ENCODE results near the gene TNNC2.
"Not testable (repeated sequence)": the region's sequence is repeated elsewhere in the genome, so short reads cannot be mapped to it uniquely, and the experiment has no call there.

TNNC2 gene

DNA sequence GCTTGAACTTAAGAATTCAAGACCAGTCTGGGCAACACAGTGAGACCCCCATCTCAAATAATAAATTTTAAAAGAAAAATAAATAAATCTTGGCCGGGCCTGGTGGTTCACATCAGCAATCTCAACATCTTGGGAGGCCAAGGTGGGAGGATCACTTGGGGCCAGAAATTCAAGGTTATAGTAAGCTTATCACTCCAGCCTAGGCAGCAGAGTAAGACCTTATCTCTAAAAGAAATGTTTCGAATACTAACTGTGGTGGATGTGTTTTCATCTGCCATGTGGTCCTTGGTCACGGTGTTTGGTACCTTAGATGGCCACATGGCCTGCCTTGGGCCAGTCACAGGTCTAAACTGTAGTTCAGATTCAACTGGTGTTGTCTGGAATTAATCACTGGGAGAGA, 8.9 kb downstream of the TNNC2 start:
- DNase-seq: no peak

DNA sequence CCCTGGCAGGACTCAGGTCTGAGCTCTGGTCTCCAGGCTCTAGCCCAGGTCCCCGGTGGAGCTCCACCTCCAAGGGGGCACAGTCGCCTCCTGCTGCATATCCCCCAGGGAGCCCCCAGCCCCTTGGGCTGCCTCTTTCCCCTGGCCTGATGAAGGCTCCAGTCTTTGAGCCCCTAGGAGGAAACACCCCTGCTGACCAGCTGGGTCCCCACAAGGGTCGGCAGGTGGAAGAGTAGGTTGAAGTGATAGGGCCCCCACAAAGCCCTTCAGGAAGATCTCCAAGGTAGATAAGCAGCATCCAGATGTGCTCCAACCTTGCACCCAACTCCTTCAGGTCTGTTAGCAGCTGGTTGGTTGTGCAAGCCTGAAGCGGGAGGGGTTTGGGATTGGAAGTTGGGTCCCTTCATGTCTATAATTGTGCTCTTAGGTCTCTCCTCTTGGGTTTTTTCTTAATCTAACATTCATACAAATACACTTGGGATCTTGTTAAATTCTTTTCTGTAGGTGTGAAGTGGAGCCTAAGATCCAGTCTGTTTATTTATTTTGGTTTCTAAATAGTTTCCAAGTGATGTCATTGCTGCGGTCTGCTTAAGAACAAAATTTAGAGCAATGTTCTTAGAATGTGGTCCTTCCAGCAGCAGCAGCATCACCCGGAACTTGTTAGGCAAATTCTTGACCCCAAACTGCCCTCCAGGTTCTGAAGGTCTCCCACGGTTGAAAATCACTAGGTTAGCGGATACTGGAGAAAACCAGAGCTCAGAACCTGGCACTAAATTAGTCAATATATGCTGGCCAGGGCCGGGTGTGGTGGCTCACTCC, 9.5 kb downstream of the TNNC2 start:
- DNase-seq: no peak

DNA sequence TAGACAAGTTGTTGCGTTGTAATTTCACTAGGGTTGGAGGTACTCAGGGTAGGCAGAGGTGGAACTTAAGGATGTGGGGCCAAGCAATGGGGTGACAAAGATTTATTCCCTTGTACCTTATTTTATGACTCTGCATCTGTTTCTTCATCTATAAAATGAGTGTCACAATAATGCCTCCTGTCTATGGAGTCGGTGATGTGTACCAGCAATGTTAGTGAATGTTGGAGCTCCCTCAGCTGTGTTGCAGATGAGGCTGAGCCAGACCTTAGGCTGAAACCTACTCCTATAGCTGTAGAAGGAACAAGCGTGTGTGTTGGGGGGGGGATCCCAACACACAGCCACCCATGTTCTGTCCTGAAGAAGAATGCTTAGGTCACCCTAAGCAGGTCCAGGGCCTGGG, 10.2 kb downstream of the TNNC2 start:
- no peak for DNase-seq

DNA sequence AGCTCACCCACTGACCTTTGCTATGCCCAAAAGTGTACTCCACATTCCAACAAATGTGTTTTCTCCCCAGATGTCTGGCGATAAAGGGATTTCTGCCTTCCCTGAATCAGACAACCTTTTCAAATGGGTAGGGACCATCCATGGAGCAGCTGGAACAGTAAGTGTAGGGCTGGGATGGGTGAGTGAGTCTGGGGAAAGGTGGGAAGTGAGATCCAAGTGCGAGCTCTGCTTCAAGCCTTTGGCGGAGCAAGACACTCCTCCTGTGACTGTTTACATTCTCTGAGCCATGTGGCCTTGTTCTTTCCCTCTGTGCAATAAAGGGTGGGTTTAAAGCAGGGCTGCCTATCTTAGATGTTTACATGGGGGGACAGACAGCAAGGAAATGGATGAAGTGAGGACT, 12.8 kb downstream of the TNNC2 start:
- DNase-seq: no peak

DNA sequence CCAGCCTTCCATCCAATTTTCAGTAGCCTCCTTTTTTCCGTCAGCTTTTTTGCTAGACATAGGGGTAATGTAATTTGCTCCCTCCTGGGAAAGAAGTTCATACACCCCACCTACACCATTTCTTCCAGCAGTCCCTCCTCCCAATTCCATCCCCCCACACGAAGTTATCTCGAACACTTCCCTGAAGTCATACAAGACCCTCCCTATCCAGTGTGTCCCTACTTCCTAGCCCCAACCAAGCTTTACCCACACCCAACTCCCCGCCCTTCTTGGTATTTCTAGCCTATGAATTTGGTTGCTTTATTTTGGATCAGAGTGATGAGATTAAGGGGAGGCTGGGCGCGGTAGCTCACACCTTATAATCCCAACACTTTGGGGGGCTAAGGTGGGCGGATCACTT, 13.6 kb downstream of the TNNC2 start:
- no peak for DNase-seq

DNA sequence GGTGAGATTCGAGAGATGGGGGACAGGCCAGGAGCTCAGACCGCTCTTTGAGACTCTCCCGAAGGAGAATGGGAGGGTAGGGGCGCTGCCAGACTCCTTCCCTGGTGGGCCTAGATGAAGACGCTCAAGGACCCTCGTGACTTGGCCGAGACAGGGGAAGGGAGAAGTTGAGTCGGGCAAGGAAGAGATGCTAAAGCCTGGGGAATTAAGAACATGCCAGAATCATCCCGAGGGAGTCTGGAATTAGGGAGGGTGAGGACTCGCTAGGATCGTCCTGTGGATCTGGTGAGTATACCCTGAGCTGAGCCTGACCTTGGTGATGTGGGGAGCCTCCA, 14.1 kb downstream of the TNNC2 start:
- no peak for DNase-seq

DNA sequence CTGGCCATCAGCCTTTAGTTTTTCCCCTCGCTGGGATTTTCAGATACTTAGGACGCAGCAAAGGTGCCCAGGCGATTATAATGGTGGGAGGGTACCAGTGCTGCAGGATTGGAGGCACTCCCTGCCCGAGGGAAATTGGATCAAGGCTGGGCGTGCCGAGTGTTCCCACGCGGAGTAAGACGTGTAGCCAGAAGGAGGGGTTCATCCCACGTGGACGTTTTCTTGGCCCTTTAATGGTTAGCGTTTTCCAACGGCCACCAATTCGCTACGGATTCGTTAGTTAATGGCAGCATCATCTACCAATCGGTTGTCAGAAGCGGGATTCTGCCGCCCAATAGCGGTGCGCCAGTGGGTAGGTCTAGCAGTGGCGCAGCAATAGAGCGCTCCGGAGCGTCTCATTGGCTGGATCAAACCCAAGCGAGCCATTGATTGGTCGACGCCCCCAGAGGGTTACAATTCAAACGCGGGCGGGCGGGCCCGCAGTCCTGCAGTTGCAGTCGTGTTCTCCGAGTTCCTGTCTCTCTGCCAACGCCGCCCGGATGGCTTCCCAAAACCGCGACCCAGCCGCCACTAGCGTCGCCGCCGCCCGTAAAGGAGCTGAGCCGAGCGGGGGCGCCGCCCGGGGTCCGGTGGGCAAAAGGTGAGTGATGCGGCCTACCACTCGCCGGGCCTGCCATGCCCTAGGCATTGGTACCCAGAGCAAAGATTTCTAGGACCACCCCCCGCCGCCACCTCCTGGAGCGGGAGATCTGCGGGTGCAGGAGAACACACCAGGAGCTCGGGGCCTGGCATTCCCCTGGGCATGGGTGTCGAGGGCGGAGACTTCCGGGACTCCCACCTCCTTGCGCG, 14.7 kb downstream of the TNNC2 start, which contains the start of gene UBE2C:
TSS of gene UBE2C (plus strand) at position 488 of the 849 bp plus-strand sequence. CDS start at position 540, 52 bp downstream.
- peak; percentile 97 for DNase-seq

DNA sequence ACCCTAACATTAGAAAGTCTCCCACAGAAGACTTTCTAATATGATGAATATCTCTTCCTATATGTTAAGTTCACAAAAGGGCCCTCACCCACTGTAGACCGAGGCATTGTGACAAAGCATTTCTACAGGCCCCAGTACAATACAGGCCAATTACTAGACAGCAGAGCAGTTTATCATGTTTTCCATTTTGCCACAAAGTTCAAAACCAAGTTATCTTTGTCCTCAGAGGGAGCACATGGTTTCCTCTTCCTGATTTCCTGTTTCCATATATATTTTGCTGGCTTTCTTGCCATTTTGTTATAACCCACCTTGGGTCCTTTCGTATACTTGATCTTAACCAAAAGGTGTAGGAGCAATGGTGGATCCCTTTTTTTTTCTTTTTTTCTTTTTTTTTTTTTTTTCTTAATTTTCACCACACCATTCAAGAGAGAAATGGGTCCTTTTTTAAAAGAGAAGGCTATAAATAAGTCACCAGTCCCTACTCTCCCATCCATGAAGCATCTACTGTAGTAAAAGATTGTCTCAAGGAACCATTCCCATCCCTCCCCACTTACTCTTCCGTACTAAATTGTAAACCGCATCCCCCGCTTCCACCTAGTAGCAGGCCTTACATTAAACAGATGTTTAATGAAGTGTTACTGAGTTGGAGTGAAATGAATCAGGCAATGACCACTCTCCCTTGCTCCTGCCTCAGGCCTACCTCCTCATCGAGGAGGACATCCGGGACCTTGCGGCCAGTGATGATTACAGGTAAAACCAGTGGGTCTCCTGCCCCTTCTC, 16.7 kb downstream of the TNNC2 start:
- DNase-seq: no peak

DNA sequence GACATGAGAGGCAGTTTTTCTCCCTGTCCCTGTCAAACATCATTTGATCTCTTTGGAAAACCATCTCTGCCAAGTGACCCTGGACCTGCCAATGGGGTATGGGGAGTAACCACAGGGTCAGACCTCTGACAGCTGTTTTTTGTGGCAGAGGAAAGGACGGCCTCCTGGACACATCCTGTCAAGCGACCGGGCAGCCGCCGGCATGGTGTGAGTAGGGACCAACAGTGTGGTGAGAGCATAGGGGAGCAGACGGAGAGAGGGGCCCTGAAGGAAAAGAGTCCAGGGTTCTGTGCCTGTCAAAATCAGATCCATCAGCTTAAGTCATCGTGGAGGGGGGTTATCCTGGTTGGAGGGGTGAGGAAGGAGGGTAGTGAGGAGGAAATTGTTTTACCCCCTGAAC, 25.3 kb downstream of the TNNC2 start:
- no peak for DNase-seq

DNA sequence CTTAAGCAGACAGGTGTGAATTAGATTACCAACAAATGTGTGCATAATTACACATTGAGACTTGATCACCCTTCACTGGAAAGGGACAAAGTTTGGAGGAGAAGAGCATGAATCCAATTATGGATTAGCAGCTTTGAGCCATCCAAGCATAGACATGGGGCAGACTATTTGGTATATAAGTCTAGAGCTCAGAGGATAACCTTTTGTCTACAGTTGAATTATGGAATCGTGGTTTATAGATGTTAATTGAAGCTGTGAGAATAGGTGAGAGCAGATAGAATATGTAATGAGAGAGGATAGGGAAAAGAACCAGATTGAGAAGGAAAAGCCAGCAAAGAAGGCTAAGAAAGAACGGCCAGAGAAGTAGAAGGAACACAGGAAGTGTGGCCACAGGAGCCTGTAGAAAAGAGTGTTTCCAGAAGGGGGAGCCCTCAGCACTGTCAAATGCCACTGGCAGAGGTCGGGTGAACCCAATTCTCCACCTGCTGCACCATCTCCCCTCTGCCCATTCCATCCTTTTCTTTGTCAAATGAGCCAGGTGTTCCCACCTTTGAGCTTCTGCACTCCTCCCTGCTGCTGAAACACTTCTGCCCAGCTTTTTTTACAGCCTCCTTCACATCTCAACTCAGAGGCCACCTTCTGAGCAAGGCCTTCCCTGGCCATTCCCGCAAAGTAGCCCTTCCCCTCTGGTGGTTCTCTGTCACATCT, 28.0 kb downstream of the TNNC2 start:
- peak; percentile 57 for DNase-seq

DNA sequence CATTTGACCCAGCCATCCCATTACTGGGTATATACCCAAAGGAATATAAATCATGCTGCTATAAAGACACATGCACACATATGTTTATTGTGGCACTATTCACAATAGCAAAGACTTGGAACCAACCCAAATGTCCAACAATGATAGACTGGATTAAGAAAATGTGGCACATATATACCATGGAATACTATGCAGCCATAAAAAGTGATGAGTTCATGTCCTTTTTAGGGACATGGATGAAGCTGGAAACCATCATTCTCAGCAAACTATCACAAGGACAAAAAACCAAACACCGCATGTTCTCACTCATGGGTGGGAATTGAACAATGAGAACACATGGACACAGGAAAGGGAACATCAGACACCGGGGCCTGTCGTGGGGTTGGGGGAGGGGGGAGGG, 29.2 kb downstream of the TNNC2 start:
- DNase-seq: not testable (repeated sequence)

DNA sequence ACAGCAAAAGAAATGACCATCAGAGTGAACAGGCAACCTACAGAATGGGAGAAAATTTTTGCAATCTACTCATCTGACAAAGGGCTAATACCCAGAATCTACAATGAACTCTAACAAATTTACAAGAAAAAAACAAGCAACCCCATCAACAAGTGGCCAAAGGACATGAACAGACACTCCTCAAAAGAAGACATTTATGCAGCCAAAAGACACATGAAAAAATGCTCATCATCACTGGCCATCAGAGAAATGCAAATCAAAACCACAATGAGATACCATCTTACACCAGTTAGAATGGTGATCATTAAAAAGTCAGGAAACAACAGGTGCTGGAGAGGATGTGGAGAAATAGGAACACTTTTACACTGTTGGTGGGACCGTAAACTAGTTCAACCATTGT, 29.6 kb downstream of the TNNC2 start:
- not testable (repeated sequence) for DNase-seq

DNA sequence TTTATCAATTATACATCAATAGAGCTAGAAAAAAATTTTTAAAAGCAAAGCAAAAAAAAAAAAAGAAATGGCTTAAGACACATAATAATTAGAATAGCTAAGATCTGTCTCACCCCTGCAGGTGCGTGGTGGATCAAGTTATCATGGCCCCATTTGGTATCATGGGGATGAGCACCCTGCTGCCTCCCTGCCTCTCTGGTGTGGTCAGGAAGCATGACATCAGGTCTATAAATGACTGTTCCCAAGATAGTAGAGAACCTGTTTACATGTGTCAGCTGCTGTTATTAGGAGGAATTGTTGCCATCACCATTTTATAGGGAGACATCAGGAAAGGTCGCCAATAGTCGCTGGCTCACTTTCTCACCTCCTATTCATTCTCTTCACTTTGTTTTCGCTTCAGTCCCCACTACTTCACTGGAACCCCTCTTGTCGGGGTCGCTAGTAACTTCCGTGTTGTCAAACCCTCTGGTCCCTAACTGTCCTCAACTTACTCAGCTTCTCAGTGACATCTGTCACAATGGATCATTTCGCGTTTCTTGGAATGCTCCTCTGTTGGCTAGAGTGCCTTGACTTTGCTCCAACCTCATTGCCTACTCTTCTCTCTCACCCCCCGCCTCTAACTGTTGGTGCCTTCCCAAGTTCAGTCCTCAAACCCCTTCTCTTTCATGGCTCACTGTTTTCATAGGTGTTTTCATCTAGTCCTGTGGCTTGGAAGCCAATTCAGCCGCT, 30.6 kb downstream of the TNNC2 start:
- no peak for DNase-seq

DNA sequence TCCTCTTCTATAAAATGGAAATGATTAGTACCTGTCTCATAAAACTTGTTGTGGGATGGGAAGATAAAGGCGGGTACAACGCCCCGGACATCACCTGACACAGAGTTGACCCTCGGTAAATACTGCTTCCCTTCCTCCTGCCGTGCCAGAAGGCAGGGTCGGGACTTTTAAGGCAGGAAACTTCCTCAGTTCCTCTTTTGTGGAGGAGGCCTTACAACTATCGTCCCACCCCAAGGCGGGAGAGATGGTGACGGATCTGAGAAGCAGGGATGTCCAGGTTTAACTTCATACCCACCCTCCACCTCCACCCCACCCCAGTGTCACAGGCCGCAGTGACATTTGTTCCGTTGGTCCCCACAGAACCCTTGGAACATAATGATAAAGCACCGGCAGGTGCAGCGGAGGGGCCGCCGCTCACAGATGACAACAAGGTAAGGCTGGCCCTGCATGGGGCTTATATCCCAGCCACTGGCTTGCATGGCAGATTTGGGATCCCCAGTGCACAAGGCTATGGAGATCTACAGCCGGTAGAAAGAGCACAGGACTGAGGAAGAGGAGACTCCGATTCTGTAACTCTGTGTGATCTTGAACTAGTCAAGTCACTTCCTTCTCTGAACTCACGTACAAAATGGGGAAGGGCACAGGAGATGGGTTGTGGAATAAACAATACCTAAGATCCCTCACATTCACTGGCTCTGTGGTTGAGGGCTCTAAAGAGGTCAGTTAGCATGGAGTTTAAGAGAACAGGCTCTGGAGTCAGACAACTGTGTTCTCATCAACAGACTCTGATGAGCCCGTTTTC, 34.6 kb downstream of the TNNC2 start:
- no peak for DNase-seq

DNA sequence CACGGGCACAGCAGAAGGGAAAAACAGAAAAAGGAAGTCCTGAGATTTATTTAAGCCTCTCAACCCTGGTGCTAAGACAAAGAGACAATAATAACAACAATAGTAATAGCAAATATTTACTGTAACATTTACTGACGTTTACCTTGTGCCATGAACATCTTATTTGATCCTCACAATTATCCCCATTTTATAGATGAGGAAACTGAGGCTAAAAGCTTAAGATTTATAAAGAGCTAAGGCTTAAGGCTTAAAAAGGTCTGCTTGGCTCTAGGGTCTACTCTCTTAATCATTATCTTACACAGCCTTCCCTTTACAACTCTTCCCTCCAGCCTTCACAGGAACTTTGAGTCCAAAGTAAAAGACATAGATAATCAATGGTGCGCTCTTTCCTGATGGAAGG, 38.8 kb downstream of the TNNC2 start:
- DNase-seq: no peak

DNA sequence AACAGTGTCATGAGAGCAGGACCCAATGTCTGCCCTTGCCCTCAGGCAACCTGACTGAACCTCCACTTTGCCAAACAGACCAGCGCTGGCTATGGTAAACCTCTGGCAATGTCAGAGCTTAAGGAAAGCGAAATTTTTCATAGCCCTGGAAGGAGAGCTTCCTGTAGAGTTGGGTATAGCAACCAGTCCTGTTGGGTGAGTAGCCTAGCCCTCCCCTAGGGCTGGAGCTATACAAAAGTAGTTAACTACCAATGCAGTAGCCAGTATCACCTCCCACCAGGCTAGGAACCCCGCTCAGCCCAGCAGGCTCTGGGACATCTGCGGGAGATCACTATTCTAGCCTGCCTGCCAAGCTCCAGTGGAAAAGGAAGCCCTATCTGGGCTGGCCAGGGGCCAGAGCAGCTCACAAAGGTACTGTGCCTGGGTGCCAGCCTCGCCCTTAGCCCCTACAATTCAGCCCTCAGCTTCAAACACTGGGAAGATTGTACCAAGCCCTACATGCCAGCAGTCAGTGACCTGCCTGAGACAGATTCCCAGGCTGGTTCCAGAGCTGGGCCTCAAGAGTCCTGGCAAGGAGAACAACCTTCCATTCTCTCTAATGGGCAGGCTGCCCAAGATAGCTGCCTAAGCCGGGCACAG, 43.3 kb downstream of the TNNC2 start:
- no peak for DNase-seq

DNA sequence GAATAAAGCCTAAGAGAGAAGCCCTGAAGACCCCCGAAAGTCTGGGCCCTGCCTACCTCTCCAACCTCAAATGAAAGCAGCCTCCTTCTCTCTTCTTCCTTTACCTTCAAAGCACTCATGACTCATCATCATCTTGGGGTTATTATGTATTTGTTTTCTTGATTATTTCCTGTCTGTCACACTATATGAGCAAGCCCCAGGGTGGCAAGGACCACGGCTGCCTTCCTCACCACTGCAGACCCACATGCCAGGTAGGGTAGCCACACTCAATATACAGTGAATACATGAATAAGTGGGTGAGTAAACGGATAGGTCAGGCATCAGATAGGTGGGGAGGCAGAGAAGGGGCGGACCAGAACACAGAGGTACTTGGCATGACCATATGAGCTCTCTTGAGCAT, 44.2 kb downstream of the TNNC2 start:
- no peak for DNase-seq

DNA sequence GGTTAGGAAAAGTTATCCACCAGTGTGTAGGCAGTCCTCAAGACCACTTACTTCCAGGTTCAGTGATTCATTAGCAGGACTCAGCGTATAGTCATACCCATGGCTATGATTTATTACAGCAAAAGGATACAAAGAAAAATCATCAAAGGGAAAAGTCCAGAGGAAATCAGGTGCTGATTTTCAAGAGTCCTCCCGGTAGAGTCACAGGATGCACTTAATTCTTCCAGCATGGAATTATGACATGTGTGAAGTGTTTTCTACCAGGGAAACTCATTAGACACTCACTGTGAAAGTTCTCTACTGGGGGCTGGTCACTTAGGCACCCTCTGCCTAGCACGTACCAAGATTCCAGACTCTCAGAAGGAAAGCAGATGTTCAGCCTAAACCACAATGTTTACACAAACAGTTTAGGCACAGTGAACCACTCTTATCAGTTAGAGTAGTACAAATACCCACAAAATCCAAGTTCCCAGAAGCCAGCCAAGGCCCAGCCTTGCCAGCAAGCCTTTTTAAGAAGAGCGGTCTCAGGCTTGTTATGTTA, 45.7 kb downstream of the TNNC2 start:
- no peak for DNase-seq

DNA sequence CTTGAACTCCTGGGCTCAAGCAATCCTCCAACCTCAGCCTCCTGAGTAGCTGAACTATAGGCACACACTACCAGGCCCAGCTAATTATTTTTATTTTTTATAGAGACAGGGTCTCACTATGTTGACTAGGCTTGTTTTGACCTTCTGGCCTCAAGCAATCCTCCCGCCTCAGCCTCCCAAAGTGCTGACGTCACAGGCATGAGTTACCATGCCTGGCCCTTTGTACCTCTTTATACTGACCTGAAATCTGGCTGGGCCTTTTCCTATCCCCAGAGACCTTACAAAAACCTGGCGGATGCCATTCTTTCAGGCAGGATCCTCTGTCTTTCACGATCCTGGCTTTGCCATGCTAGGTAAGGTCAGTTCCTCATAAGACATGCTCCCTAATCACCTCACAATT, 47.0 kb downstream of the TNNC2 start:
- no peak for DNase-seq

All from NCI-H1694 treated with DMSO at 0.1 percent for 48 hours (cell line).